ENCODE results near the gene PAOX. TPM values are rescaled to one million over a fixed set of nuclear protein-coding genes. Genes with fewer than 3 reads are reported as not detected.
"Not testable (repeated sequence)": the region's sequence is repeated elsewhere in the genome, so short reads cannot be mapped to it uniquely, and the experiment has no call there.

PAOX gene
- total and polyA plus RNA-seq, 11 donors = 2.1 to 7.3 (median 3.4) TPM

DNA sequence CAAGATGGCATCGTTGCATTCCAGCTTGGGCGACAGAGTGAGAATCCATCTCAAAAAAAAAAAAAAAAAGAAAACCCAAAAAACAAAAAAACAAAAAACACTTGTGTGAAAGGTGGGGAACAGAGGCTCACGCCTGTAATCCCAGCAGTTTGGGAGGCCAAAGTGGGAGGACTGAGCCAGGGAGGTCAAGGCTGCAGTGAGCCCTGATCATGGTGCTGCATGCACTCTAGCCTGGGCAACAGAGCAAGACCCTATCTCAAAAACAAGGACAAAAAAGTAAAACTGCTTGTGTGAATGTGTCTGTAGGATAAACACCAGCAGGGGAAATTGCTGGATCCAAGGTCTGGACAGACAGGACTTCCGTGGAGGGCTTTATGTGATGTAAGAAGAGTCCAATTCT is 4.5 kb downstream of the PAOX start:
- Histone ChIP-seq H3K27ac (no peak overlapping the region), H3K4me1 (peaks cover 0 to 20% (median 6%) of the 10 kb centered on the region in 12 donors), H3K27me3 (no peaks in the 10 kb centered on the region), H3K4me3 (no peak overlapping the region), H3K36me3 (peaks cover 0 to 10% (median 0%) of the 10 kb centered on the region in 9 donors), H3K9me3 (no peaks in the 10 kb centered on the region)
- WGBS, 4 donors = 92 to 96% (median 95%) methylated on average over 4 of the region's 4 CpGs
- ATAC-seq (no peak), DNase-seq (no peak)
- no peak for TF ChIP-seq POLR2A (IDR thresholded peaks at IDR 0.05)
- TF ChIP-seq, protein P1, sequence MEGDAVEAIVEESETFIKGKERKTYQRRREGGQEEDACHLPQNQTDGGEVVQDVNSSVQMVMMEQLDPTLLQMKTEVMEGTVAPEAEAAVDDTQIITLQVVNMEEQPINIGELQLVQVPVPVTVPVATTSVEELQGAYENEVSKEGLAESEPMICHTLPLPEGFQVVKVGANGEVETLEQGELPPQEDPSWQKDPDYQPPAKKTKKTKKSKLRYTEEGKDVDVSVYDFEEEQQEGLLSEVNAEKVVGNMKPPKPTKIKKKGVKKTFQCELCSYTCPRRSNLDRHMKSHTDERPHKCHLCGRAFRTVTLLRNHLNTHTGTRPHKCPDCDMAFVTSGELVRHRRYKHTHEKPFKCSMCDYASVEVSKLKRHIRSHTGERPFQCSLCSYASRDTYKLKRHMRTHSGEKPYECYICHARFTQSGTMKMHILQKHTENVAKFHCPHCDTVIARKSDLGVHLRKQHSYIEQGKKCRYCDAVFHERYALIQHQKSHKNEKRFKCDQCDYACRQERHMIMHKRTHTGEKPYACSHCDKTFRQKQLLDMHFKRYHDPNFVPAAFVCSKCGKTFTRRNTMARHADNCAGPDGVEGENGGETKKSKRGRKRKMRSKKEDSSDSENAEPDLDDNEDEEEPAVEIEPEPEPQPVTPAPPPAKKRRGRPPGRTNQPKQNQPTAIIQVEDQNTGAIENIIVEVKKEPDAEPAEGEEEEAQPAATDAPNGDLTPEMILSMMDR (IDR thresholded peaks at IDR 0.05) = no peak
- intact Hi-C loops (cut with DNase I) = no loop called here

DNA sequence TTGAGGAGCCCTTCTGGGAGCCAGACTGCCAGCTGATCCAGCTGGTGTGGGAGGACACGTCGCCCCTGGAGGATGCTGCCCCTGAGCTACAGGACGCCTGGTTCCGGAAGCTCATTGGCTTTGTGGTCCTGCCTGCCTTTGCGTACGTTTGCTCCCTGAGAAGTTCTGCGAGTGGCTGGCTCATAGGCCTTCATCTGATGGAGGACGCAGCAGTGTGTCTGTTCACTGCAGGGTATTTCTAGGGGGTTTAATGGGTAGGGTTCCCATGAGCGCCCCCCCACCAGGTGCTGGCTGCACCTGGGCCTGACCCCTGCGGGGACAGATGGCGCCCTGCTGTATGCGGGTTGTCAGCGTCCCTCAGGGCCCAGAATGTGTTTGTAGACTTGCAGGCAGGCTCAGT is 5.0 kb downstream of the PAOX start:
- no peak overlapping the region for H3K27ac ChIP-seq
- peaks cover 0 to 10% (median 1%) of the 10 kb centered on the region in 9 donors for H3K36me3 ChIP-seq
- TF ChIP-seq POLR2A (IDR thresholded peaks at IDR 0.05) = no peak
- TF ChIP-seq, protein P1 (IDR thresholded peaks at IDR 0.05) = no peak
- intact Hi-C loops (cut with DNase I) = no loop called here
- H3K4me3 ChIP-seq = no peak overlapping the region
- H3K27me3 ChIP-seq = no peaks in the 10 kb centered on the region
- 91 to 94% (median 92%) methylated on average over 13 of the region's 13 CpGs for WGBS, 4 donors
- DNase-seq (peak in 1 of 5 donors; percentile 11), ATAC-seq (no peak)
- no peaks in the 10 kb centered on the region for H3K9me3 ChIP-seq
- H3K4me1 ChIP-seq = peaks cover 0 to 24% (median 6%) of the 10 kb centered on the region in 12 donors

DNA sequence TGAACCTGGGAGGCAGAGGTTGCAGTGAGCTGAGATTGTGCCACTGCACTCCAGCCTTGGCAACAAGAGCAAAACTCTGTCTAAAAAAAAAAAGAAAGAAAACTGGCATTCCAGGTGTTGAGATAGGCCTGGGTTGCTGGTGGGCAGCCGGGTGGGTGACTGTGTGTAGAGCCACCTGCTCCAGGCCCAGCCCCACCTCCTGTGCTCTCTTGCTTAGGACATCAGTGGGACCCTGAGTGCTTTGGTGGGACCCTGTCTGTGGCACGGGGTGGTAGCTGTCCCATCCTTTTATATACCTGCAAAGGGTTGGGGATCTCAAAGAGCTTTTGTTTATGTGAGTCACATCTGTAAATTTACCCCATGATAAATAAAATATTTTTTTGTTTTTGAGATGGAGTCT is 6.2 kb downstream of the PAOX start:
- no peak overlapping the region for H3K4me3 ChIP-seq
- no peaks in the 10 kb centered on the region for H3K27me3 ChIP-seq
- intact Hi-C loops (cut with DNase I) = no loop called here
- H3K4me1 ChIP-seq = peaks cover 0 to 27% (median 0%) of the 10 kb centered on the region in 12 donors
- no peak for ATAC-seq
- no peak overlapping the region for H3K27ac ChIP-seq
- H3K36me3 ChIP-seq = peaks cover 0 to 10% (median 3%) of the 10 kb centered on the region in 9 donors
- WGBS, 4 donors = 86 to 99% (median 94%) methylated on average over 2 of the region's 2 CpGs
- TF ChIP-seq, protein P1 (IDR thresholded peaks at IDR 0.05) = no peak
- TF ChIP-seq POLR2A (IDR thresholded peaks at IDR 0.05) = no peak
- no peaks in the 10 kb centered on the region for H3K9me3 ChIP-seq
- DNase-seq = peak in 1 of 5 donors; percentile 3

DNA sequence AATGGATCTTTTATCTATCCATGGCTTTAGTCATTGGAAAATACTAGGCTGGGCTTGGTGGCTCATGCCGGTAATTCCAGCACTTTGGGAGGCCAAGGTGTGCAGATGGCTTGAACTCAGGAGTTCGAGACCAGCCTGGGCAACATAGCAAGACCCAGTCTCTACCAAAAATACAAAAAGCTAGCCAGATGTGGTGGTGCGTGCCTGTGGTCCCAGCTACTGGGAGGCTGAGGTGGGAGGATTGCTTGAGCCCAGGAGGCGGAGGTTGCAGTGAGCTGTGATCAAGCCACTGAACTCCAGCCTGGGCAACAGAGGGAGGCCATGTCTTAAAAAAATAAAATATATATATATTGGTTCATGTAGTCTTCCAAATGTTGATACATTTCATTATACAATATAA is 7.9 kb downstream of the PAOX start:
- ATAC-seq; intact Hi-C loops (cut with DNase I); DNase-seq: not testable (repeated sequence)

More for the DNA sequence above, 7.9 kb downstream of the PAOX start:
- not testable (repeated sequence) for H3K4me3 ChIP-seq, H3K9me3 ChIP-seq, H3K27me3 ChIP-seq, H3K36me3 ChIP-seq, H3K27ac ChIP-seq
- WGBS, 4 donors = 94 to 97% (median 96%) methylated on average over 4 of the region's 4 CpGs
- peaks cover 0 to 30% (median 0%) of the 10 kb centered on the region in 12 donors for H3K4me1 ChIP-seq
